ENCODE results near the gene OXGR1. TPM values are rescaled to one million over a fixed set of nuclear protein-coding genes. Genes with fewer than 3 reads are reported as not detected.
A peak's percentile ranks its signal among the peaks of the same experiment; 100 is the strongest.
"Not testable (repeated sequence)": the region's sequence is repeated elsewhere in the genome, so short reads cannot be mapped to it uniquely, and the experiment has no call there.

OXGR1 gene
- total RNA-seq, 4 donors from 2014 or later, result 0.17 to 5.5 (median 1.2) TPM

DNA sequence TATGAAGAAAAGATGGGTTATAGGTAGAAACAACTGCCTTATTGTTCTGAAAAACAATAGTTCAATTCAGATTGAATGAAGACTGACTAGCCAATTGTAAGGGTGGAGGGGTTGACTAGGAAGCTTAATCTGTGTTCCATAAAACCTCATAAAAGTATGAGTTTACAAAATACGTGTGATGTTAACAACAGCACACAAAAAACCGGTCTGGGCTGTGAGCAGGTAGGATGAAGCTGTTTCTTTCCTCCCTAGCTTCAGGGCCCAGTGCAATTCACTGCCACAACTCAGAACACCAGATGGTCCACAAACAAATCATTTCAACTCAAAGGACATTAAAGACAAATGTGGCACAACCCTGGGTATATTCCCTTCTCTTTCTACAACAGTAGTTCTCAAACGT is 3.2 kb downstream of the OXGR1 start:
- H3K36me3 ChIP-seq, result no peaks in the 10 kb centered on the region
- intact Hi-C loops (cut with DNase I), result no loop called here
- H3K9me3 ChIP-seq, result no peaks in the 10 kb centered on the region
- peaks cover 0 to 41% (median 8%) of the 10 kb centered on the region in 4 donors for H3K27me3 ChIP-seq
- H3K4me1 ChIP-seq, result peaks cover 7 to 15% (median 14%) of the 10 kb centered on the region in 4 donors
- no peak for DNase-seq (ENCODE audit: extremely low spot score)
- no peak overlapping the region for H3K4me3 ChIP-seq
- WGBS, result 78% methylated on average over 3 of the region's 3 CpGs
- no peak overlapping the region for H3K27ac ChIP-seq (replicated peaks in 1 of 4)
- TF ChIP-seq POLR2AphosphoS5 (IDR thresholded peaks at IDR 0.05) (no peak), POLR2A (IDR thresholded peaks at IDR 0.05; ENCODE audit: low read depth) (no peak), EP300 (IDR thresholded peaks at IDR 0.05) (no peak)
- TF ChIP-seq, protein P1, sequence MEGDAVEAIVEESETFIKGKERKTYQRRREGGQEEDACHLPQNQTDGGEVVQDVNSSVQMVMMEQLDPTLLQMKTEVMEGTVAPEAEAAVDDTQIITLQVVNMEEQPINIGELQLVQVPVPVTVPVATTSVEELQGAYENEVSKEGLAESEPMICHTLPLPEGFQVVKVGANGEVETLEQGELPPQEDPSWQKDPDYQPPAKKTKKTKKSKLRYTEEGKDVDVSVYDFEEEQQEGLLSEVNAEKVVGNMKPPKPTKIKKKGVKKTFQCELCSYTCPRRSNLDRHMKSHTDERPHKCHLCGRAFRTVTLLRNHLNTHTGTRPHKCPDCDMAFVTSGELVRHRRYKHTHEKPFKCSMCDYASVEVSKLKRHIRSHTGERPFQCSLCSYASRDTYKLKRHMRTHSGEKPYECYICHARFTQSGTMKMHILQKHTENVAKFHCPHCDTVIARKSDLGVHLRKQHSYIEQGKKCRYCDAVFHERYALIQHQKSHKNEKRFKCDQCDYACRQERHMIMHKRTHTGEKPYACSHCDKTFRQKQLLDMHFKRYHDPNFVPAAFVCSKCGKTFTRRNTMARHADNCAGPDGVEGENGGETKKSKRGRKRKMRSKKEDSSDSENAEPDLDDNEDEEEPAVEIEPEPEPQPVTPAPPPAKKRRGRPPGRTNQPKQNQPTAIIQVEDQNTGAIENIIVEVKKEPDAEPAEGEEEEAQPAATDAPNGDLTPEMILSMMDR (IDR thresholded peaks at IDR 0.05), result no peak

GRCh38 chr13:96988441-96988840 is 5.8 kb downstream of the OXGR1 start:
- H3K36me3 ChIP-seq, result no peaks in the 10 kb centered on the region
- no peak for TF ChIP-seq POLR2A (IDR thresholded peaks at IDR 0.05; ENCODE audit: low read depth)
- no peak for TF ChIP-seq POLR2AphosphoS5 (IDR thresholded peaks at IDR 0.05)
- TF ChIP-seq, protein P1 (IDR thresholded peaks at IDR 0.05), result no peak
- TF ChIP-seq EP300 (IDR thresholded peaks at IDR 0.05), result no peak
- DNase-seq (ENCODE audit: extremely low spot score), result no peak
- H3K27ac ChIP-seq (replicated peaks in 1 of 4), result no peak overlapping the region
- H3K4me3 ChIP-seq, result no peak overlapping the region
- WGBS, result 93% methylated on average over 5 of the region's 5 CpGs
- H3K27me3 ChIP-seq, result peaks cover 0 to 15% (median 2%) of the 10 kb centered on the region in 4 donors
- H3K9me3 ChIP-seq, result no peaks in the 10 kb centered on the region
- intact Hi-C loops (cut with DNase I), result no loop called here
- H3K4me1 ChIP-seq, result peaks cover 1 to 8% (median 5%) of the 10 kb centered on the region in 4 donors

GRCh38 chr13:96984051-96984508 is 10.2 kb downstream of the OXGR1 start:
- no peaks in the 10 kb centered on the region for H3K9me3 ChIP-seq
- no peak for DNase-seq (ENCODE audit: extremely low spot score)
- H3K4me1 ChIP-seq, result peaks cover 4 to 11% (median 6%) of the 10 kb centered on the region in 4 donors
- H3K27ac ChIP-seq (replicated peaks in 1 of 4), result peak overlapping the region in 2 of 4 donors; percentile 51 to 59
- H3K4me3 ChIP-seq, result peak overlapping the region in 2 of 4 donors; percentile 17 to 24
- intact Hi-C loops (cut with DNase I), result no loop called here
- TF ChIP-seq POLR2AphosphoS5 (IDR thresholded peaks at IDR 0.05), result peak in 1 of 2 donors; percentile 47
- TF ChIP-seq, protein P1 (IDR thresholded peaks at IDR 0.05), result peak in 1 of 3 experiments; percentile 20
- no peak for TF ChIP-seq POLR2A (IDR thresholded peaks at IDR 0.05; ENCODE audit: low read depth)
- H3K36me3 ChIP-seq, result no peaks in the 10 kb centered on the region
- no peaks in the 10 kb centered on the region for H3K27me3 ChIP-seq
- 25% methylated on average over 6 of the region's 6 CpGs for WGBS

- intact Hi-C loops (cut with DNase I), result no loop called here
- Histone ChIP-seq H3K27ac (replicated peaks in 1 of 4) (peak overlapping the region in 3 of 4 donors; percentile 51 to 59 (median 59)), H3K27me3 (no peaks in the 10 kb centered on the region), H3K9me3 (no peaks in the 10 kb centered on the region), H3K4me1 (peaks cover 4 to 11% (median 6%) of the 10 kb centered on the region in 4 donors), H3K4me3 (no peak overlapping the region), H3K36me3 (no peaks in the 10 kb centered on the region)
- WGBS, result 52% methylated on average over 2 of the region's 2 CpGs
- TF ChIP-seq POLR2A (IDR thresholded peaks at IDR 0.05; ENCODE audit: low read depth), result no peak
- TF ChIP-seq POLR2AphosphoS5 (IDR thresholded peaks at IDR 0.05), result peak; percentile 36 to 46
- no peak for DNase-seq (ENCODE audit: extremely low spot score)
Observed at GRCh38 chr13:96982672-96983071, 11.6 kb downstream of the OXGR1 start.

- H3K27me3 ChIP-seq; intact Hi-C loops (cut with DNase I); H3K4me3 ChIP-seq; H3K36me3 ChIP-seq; DNase-seq (ENCODE audit: extremely low spot score); H3K27ac ChIP-seq (replicated peaks in 1 of 4): not testable (repeated sequence)
- 94% methylated on average over 1 of the region's 1 CpG for WGBS
- Histone ChIP-seq H3K4me1 (peaks cover 4 to 11% (median 6%) of the 10 kb centered on the region in 4 donors), H3K9me3 (peaks cover 0 to 13% (median 0%) of the 10 kb centered on the region in 4 donors)
Observed at GRCh38 chr13:96979861-96980260, 14.4 kb downstream of the OXGR1 start.

DNA sequence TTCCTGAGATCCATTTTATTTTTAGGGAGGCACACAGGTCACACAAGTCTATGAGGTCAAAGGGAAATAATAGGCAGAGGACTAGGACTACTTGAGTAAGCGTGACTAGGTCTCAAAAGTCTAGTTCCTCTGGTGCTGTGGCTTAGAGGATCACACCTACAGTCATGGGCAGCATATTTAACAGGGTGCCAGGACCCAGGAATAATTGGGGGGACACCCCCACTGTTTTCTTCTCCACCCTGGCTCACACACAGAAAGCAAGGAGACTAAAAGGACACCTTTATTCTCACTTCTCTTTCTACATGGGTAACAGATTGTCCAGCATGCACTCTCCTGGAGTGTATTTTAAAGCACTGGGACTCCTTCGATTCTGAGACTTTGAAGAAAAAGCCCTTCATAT is 26.2 kb downstream of the OXGR1 start:
- Histone ChIP-seq H3K4me1 (no peaks in the 10 kb centered on the region), H3K27me3 (no peaks in the 10 kb centered on the region), H3K4me3 (no peak overlapping the region), H3K36me3 (no peaks in the 10 kb centered on the region), H3K27ac (replicated peaks in 1 of 4) (no peak overlapping the region), H3K9me3 (peaks cover 0 to 28% (median 25%) of the 10 kb centered on the region in 4 donors)
- intact Hi-C loops (cut with DNase I), result no loop called here
- TF ChIP-seq, protein P1 (IDR thresholded peaks at IDR 0.05), result no peak
- TF ChIP-seq EP300 (IDR thresholded peaks at IDR 0.05) (no peak), POLR2AphosphoS5 (IDR thresholded peaks at IDR 0.05) (no peak), POLR2A (IDR thresholded peaks at IDR 0.05; ENCODE audit: low read depth) (no peak)
- DNase-seq (ENCODE audit: extremely low spot score), result no peak
- 87% methylated on average over 2 of the region's 2 CpGs for WGBS

Data from esophagus muscularis mucosa (tissue), 4 donors.